Hepatocyte (in vitro differentiated cells): ENCODE measurements around the gene CTH. TPM values are rescaled to one million over a fixed set of nuclear protein-coding genes. Genes with fewer than 3 reads are reported as not detected.

Source experiments
- DNase-seq: peaks from one replicate; pipeline ENCODE4 v3.0.0-alpha.2; 2016; ENCODE audit warnings: low spot score
- H2AFZ ChIP-seq: fragments of 200-600 bp; sonication (generic); 2 replicates; pipeline ENCODE4 v1.6.0; 2016; ENCODE audit warnings: antibody characterized with exemption, mild to moderate bottlenecking
- H3K27ac ChIP-seq: fragments of 200-600 bp; sonication (generic); 2 replicates; pipeline ENCODE4 v1.5.1; 2016; ENCODE audit warnings: mild to moderate bottlenecking
- H3K27me3 ChIP-seq: fragments of 200-600 bp; sonication (generic); 2 replicates; pipeline ENCODE4 v1.6.1; 2016
- H3K36me3 ChIP-seq: fragments of 200-600 bp; sonication (generic); replicated peaks from 2 replicates; pipeline ENCODE4 v1.5.1; 2016; ENCODE audit warnings: low read depth; ENCODE audit not compliant: insufficient read depth
- H3K4me1 ChIP-seq: fragments of 200-600 bp; sonication (generic); 2 replicates; pipeline ENCODE4 v1.5.1; 2016; ENCODE audit warnings: mild to moderate bottlenecking, moderate library complexity; ENCODE audit not compliant: insufficient read depth
- H3K4me2 ChIP-seq: fragments of 200-600 bp; sonication (generic); 2 replicates; pipeline ENCODE4 v1.6.0; 2016
- H3K4me3 ChIP-seq: fragments of 200-600 bp; sonication (generic); 2 replicates; pipeline ENCODE4 v1.5.1; 2016; ENCODE audit warnings: mild to moderate bottlenecking
- H3K79me2 ChIP-seq: fragments of 200-600 bp; sonication (generic); 2 replicates; pipeline ENCODE4 v1.6.0; 2017; ENCODE audit warnings: mild to moderate bottlenecking
- H3K9me2 ChIP-seq: fragments of 200-600 bp; sonication (generic); replicated peaks from 2 replicates; pipeline ENCODE4 v1.6.0; 2017; ENCODE audit warnings: mild to moderate bottlenecking; ENCODE audit not compliant: insufficient read depth
- H3K9me3 ChIP-seq: fragments of 200-600 bp; sonication (generic); 2 replicates; pipeline ENCODE4 v1.5.1; 2016; ENCODE audit warnings: low read depth, mild to moderate bottlenecking
- H4K20me1 ChIP-seq: fragments of 200-600 bp; sonication (generic); 2 replicates; pipeline ENCODE4 v1.6.0; 2016; ENCODE audit warnings: mild to moderate bottlenecking; ENCODE audit not compliant: insufficient read depth, poor library complexity, severe bottlenecking
- CTCF ChIP-seq: fragments of 200-600 bp; sonication (generic); IDR thresholded peaks from 2 replicates; pipeline ENCODE4 v1.5.1; 2016; ENCODE audit warnings: antibody characterized with exemption, mild to moderate bottlenecking; ENCODE audit not compliant: poor library complexity
- EZH2 ChIP-seq: fragments of 200-600 bp; sonication (generic); IDR thresholded peaks from 2 replicates; pipeline ENCODE4 v1.6.1; 2016; ENCODE audit warnings: antibody characterized with exemption, mild to moderate bottlenecking, borderline replicate concordance
- EZH2phosphoT487 ChIP-seq: fragments of 200-600 bp; sonication (generic); IDR thresholded peaks from one replicate; pipeline ENCODE4 v1.6.1; 2018; ENCODE audit warnings: antibody characterized with exemption, mild to moderate bottlenecking, low read depth, moderate library complexity; ENCODE audit not compliant: unreplicated experiment, severe bottlenecking
- WGBS: methylation state at CpG from one replicate; pipeline ENCODE4 v1.1.6; 2016; ENCODE audit warnings: low lambda C conversion rate; ENCODE audit errors: missing lambda C conversion rate; 5-methylcytosine and 5-hydroxymethylcytosine counted together
- polyA plus RNA-seq: library from polyadenylated mRNA; unstranded; fragments of >200 nt; fragmentation: Nextera tagmentation; extraction: Ambion mirVana; gene quantifications from 2 replicates; pipeline ENCODE4 v1.2.1, GENCODE V29; 2016
- total RNA-seq: library from RNA; depleted of rRNA; stranded (reverse); fragments of >200 nt; gene quantifications from 2 replicates; pipeline ENCODE4 v1.2.3, GENCODE V29; 2014

The CTH gene
- total and polyA plus RNA-seq, 2 experiments from 2014 or later = 11.7 to 22.6 TPM

GRCh38 chr1:70485624-70486023 is 74.6 kb downstream of the CTH start:
- H3K4me2 ChIP-seq = no peak overlapping the region
- H4K20me1 ChIP-seq = no peaks in the 10 kb centered on the region
- no peaks in the 10 kb centered on the region for H3K27me3 ChIP-seq
- no peak for DNase-seq
- no peaks in the 10 kb centered on the region for H3K9me2 ChIP-seq
- H3K9me3 ChIP-seq = no peaks in the 10 kb centered on the region
- no peaks in the 10 kb centered on the region for H3K36me3 ChIP-seq
- H2AFZ ChIP-seq = no peak overlapping the region
- no peaks in the 10 kb centered on the region for H3K79me2 ChIP-seq
- 66% methylated on average over 4 of the region's 4 CpGs for whole genome bisulfite sequencing
- no peak overlapping the region for H3K4me3 ChIP-seq
- H3K27ac ChIP-seq = no peak overlapping the region
- H3K4me1 ChIP-seq = no peaks in the 10 kb centered on the region
- TF ChIP-seq EZH2phosphoT487 = no peak
- no peak for TF ChIP-seq CTCF
- no peak for TF ChIP-seq EZH2

DNA sequence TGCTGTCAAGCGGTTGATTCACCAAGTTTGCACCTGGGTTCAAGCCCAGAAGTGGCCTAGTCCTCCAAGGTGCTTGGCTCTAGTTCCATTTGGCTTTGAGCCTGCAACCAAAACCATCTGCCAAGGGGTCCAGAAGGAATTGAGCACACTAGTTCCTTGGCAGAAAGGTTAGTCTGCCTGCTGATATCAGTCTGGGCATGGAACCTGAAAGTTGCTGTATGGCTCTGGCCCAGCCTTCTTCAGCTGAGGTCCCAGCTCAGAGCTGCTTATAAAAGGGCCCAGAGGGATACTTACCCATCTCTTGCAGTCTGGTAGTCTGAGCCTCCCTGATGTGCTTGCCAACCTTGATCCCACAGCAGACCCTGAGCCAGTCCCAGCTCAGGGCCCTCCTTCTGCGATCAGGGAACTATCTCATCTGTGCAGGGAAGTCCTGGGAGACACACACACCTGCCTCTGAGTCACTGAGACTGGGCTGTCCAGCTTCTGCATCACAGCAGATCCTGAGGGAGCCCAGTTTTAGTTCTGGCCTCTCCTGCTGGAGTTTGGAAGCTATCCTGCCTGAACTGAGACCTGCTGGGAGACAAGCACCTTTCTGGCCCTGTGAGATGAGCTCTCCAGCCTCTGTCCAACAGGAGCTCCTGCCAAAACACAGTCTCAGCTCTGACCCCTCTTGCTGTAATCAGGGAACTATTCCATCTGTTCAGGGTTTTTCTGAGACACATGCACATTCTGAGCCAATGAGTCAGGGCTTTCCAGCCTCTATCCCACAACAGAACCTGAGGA is 75.8 kb downstream of the CTH start:
- no peak overlapping the region for H3K4me3 ChIP-seq
- whole genome bisulfite sequencing = 92% methylated on average over 2 of the region's 2 CpGs
- H3K4me2 ChIP-seq = no peak overlapping the region
- DNase-seq = peak; percentile 41
- H3K27me3 ChIP-seq = no peaks in the 10 kb centered on the region
- no peaks in the 10 kb centered on the region for H4K20me1 ChIP-seq
- H3K79me2 ChIP-seq = no peaks in the 10 kb centered on the region
- H3K36me3 ChIP-seq = no peaks in the 10 kb centered on the region
- H3K9me3 ChIP-seq = no peaks in the 10 kb centered on the region
- H3K4me1 ChIP-seq = no peaks in the 10 kb centered on the region
- H3K27ac ChIP-seq = no peak overlapping the region
- no peak overlapping the region for H2AFZ ChIP-seq
- H3K9me2 ChIP-seq = no peaks in the 10 kb centered on the region
- no peak for TF ChIP-seq CTCF

GRCh38 chr1:70487459-70487815 is 76.4 kb downstream of the CTH start:
- Histone ChIP-seq H3K9me2 (no peaks in the 10 kb centered on the region), H3K36me3 (no peaks in the 10 kb centered on the region), H2AFZ (no peak overlapping the region), H3K4me1 (no peaks in the 10 kb centered on the region), H3K4me2 (no peak overlapping the region), H3K79me2 (no peaks in the 10 kb centered on the region), H3K9me3 (no peaks in the 10 kb centered on the region), H4K20me1 (no peaks in the 10 kb centered on the region), H3K27me3 (no peaks in the 10 kb centered on the region), H3K4me3 (no peak overlapping the region), H3K27ac (no peak overlapping the region)
- TF ChIP-seq EZH2 = no peak
- no peak for TF ChIP-seq CTCF
- TF ChIP-seq EZH2phosphoT487 = no peak
- no peak for DNase-seq
- 91% methylated on average over 2 of the region's 2 CpGs for WGBS
